Dermis blood vessel endothelial cell (primary cell): Measurements from ENCODE around the gene ARRDC5. TPM values are rescaled to one million over a fixed set of nuclear protein-coding genes. Genes with fewer than 3 reads are reported as not detected.
"Not testable (repeated sequence)": the region's sequence is repeated elsewhere in the genome, so short reads cannot be mapped to it uniquely, and the experiment has no call there.

ENCODE experiments used
- DNase-seq: peaks from one replicate; pipeline ENCODE4 v3.0.0; 2010
- total RNA-seq: library from RNA; depleted of rRNA; stranded (reverse); fragments of >200 nt; gene quantifications from 2 replicates; pipeline ENCODE4 v1.2.3, GENCODE V29; 2014

Gene ARRDC5
- not detected in 2 replicates for total RNA-seq

- DNase-seq = no peak
Measured at GRCh38 chr19:4902796-4903195, at the start of gene ARRDC5. TSS of gene ARRDC5 (minus strand) at chr19:4902896. CDS start at chr19:4902825, 71 bp downstream.

GRCh38 chr19:4951656-4952055 lies 49.0 kb upstream of the ARRDC5 start:
- no peak for DNase-seq

- DNase-seq = not testable (repeated sequence)
Measured at GRCh38 chr19:4950650-4951049, 48.0 kb upstream of the ARRDC5 start.

- not testable (repeated sequence) for DNase-seq
Measured at GRCh38 chr19:4941638-4942169, 39.0 kb upstream of the ARRDC5 start.

- no peak for DNase-seq
Measured at GRCh38 chr19:4939466-4939865, 36.8 kb upstream of the ARRDC5 start.

GRCh38 chr19:4938461-4938860 lies 35.8 kb upstream of the ARRDC5 start:
- not testable (repeated sequence) for DNase-seq

GRCh38 chr19:4937060-4937459 lies 34.4 kb upstream of the ARRDC5 start:
- DNase-seq = no peak

- DNase-seq = no peak
Measured at GRCh38 chr19:4935444-4935843, 32.7 kb upstream of the ARRDC5 start.

- no peak for DNase-seq
Measured at GRCh38 chr19:4933528-4933927, 30.8 kb upstream of the ARRDC5 start.

GRCh38 chr19:4932711-4933110 lies 30.0 kb upstream of the ARRDC5 start:
- no peak for DNase-seq

- DNase-seq = no peak
Measured at GRCh38 chr19:4930664-4931063, 28.0 kb upstream of the ARRDC5 start.

GRCh38 chr19:4929186-4929585 lies 26.5 kb upstream of the ARRDC5 start:
- no peak for DNase-seq

GRCh38 chr19:4923276-4923747 lies 20.6 kb upstream of the ARRDC5 start:
- DNase-seq = no peak

- peak; percentile 20 for DNase-seq
Measured at GRCh38 chr19:4922530-4923275, 20.0 kb upstream of the ARRDC5 start.

GRCh38 chr19:4916292-4917082 lies 13.8 kb upstream of the ARRDC5 start:
- peak; percentile 39 for DNase-seq

- DNase-seq = peak; percentile 67
Measured at GRCh38 chr19:4914736-4915501, 12.2 kb upstream of the ARRDC5 start.

- no peak for DNase-seq
Measured at GRCh38 chr19:4913996-4914735, 11.5 kb upstream of the ARRDC5 start.

GRCh38 chr19:4911786-4912672 lies 9.3 kb upstream of the ARRDC5 start:
- peak; percentile 90 for DNase-seq

- no peak for DNase-seq
Measured at GRCh38 chr19:4911314-4911713, 8.6 kb upstream of the ARRDC5 start.

- DNase-seq = peak; percentile 55
Measured at GRCh38 chr19:4910594-4911281, 8.0 kb upstream of the ARRDC5 start.
